NT2/D1 (cell line): ENCODE measurements around the gene KCNK17.

ENCODE experiments used
- YY1 ChIP-seq: IDR thresholded peaks from 2 replicates; pipeline ENCODE4 v1.6.1; 2011; ENCODE audit not compliant: insufficient read length, insufficient read depth
- ZNF274 ChIP-seq: IDR thresholded peaks from 2 replicates; pipeline ENCODE4 v1.6.1; 2011; ENCODE audit warnings: mild to moderate bottlenecking, low read depth, low read length

DNA sequence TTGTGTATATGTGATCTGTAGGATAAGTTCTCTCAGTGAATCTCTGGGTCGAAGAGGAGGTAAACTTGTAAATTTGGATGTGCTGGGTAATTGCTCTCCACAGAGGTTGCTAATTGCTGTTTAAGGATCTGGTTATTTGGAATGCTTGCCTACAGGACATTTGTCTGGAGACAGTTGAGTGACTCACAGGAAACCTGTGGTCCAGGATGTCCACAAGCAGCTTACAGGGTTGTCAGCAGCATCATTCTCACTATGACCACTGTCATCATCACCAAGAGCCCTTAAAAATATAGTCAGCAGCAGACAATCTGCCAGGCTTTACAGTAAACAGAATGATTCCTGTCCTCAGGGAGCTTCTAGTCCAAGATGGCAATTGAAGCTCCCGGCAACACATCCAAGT is 53.8 kb downstream of the KCNK17 start:
- TF ChIP-seq ZNF274 (no peak), YY1 (no peak)
